ENCODE measurements around the gene ANK3.

The ANK3 gene

GRCh38 chr10:60314069-60314940 lies 75.4 kb downstream of the ANK3 start:
- Histone ChIP-seq H3K36me3 (no peaks in the 10 kb centered on the region), H3K9me3 (ENCODE audit: severe bottlenecking) (no peaks in the 10 kb centered on the region), H3K4me3 (ENCODE audit: low read depth, low read length) (no peak overlapping the region), H3K27ac (no peak overlapping the region), H3K27me3 (ENCODE audit: insufficient read depth, low read depth, severe bottlenecking) (no peaks in the 10 kb centered on the region)
- no peak for DNase-seq
- TF ChIP-seq CTCF (IDR thresholded peaks at IDR 0.05; ENCODE audit: low read depth, low read length) = no peak

- TF ChIP-seq CTCF (IDR thresholded peaks at IDR 0.05; ENCODE audit: low read depth, low read length) = no peak
- Histone ChIP-seq H3K36me3 (no peaks in the 10 kb centered on the region), H3K4me3 (ENCODE audit: low read depth, low read length) (no peak overlapping the region), H3K9me3 (ENCODE audit: severe bottlenecking) (no peaks in the 10 kb centered on the region), H3K27ac (no peak overlapping the region), H3K27me3 (ENCODE audit: insufficient read depth, low read depth, severe bottlenecking) (no peaks in the 10 kb centered on the region)
- no peak for DNase-seq
Observed at GRCh38 chr10:60313589-60313952, 76.1 kb downstream of the ANK3 start.

- no peaks in the 10 kb centered on the region for H3K9me3 ChIP-seq (ENCODE audit: severe bottlenecking)
- no peaks in the 10 kb centered on the region for H3K27me3 ChIP-seq (ENCODE audit: insufficient read depth, low read depth, severe bottlenecking)
- H3K36me3 ChIP-seq = no peaks in the 10 kb centered on the region
- H3K27ac ChIP-seq = no peak overlapping the region
- H3K4me3 ChIP-seq (ENCODE audit: low read depth, low read length) = no peak overlapping the region
- no peak for TF ChIP-seq CTCF (IDR thresholded peaks at IDR 0.05; ENCODE audit: low read depth, low read length)
- no peak for DNase-seq
Observed at GRCh38 chr10:60312818-60313588, 76.7 kb downstream of the ANK3 start.

- no peaks in the 10 kb centered on the region for H3K9me3 ChIP-seq (ENCODE audit: severe bottlenecking)
- no peak for TF ChIP-seq CTCF (IDR thresholded peaks at IDR 0.05; ENCODE audit: low read depth, low read length)
- no peaks in the 10 kb centered on the region for H3K36me3 ChIP-seq
- no peak overlapping the region for H3K27ac ChIP-seq
- H3K27me3 ChIP-seq (ENCODE audit: insufficient read depth, low read depth, severe bottlenecking) = no peaks in the 10 kb centered on the region
- H3K4me3 ChIP-seq (ENCODE audit: low read depth, low read length) = no peak overlapping the region
- DNase-seq = no peak
Observed at GRCh38 chr10:60311821-60312220, 77.9 kb downstream of the ANK3 start.

- H3K36me3 ChIP-seq = no peaks in the 10 kb centered on the region
- DNase-seq = no peak
- no peak overlapping the region for H3K27ac ChIP-seq
- no peak overlapping the region for H3K4me3 ChIP-seq (ENCODE audit: low read depth, low read length)
- H3K27me3 ChIP-seq (ENCODE audit: insufficient read depth, low read depth, severe bottlenecking) = no peaks in the 10 kb centered on the region
- TF ChIP-seq CTCF (IDR thresholded peaks at IDR 0.05; ENCODE audit: low read depth, low read length) = no peak
- H3K9me3 ChIP-seq (ENCODE audit: severe bottlenecking) = no peaks in the 10 kb centered on the region
Observed at GRCh38 chr10:60310740-60311139, 78.9 kb downstream of the ANK3 start.

All from WERI-Rb-1 (cell line).